Prostate gland (tissue), 2 donors: ENCODE data around the gene MAFB.

Experiments used
- CTCF ChIP-seq, 4 experiments: fragments of 200-600 bp in 2 of 4; fragments of 450-650 bp in 2 of 4; sonication (generic) in 2 of 4; IDR thresholded peaks; 1 replicate in 3 of 4; 2 replicates in 1 of 4; pipeline ENCODE4 v1.5.1; 2016 to 2019; ENCODE audit warnings: antibody characterized with exemption in 4 of 4, mild to moderate bottlenecking in 2 of 4, moderate library complexity in 2 of 4
- POLR2A ChIP-seq: fragments of 450-650 bp; IDR thresholded peaks from one replicate; pipeline ENCODE4 v1.6.1; 2016; ENCODE audit warnings: antibody characterized with exemption, mild to moderate bottlenecking
- POLR2AphosphoS5 ChIP-seq: sonication (generic); formaldehyde crosslinking; IDR thresholded peaks from one replicate; pipeline ENCODE4 v1.6.1; 2017; ENCODE audit warnings: antibody characterized with exemption

GRCh38 chr20:40724566-40724965 lies 35.5 kb upstream of the MAFB start:
- no peak for TF ChIP-seq CTCF (IDR thresholded peaks at IDR 0.05)
- no peak for TF ChIP-seq POLR2A
- no peak for TF ChIP-seq POLR2AphosphoS5
